Measurements from ENCODE around the gene SSTR1.

The SSTR1 gene

GRCh38 chr14:38233218-38233617, 25.5 kb downstream of the SSTR1 start:
- DNase-seq (ENCODE audit: low read depth in 3 of 3, low spot score in 1 of 3), result no peak

- no peak for DNase-seq (ENCODE audit: low read depth in 3 of 3, low spot score in 1 of 3)
Measured at GRCh38 chr14:38238332-38238731, 30.6 kb downstream of the SSTR1 start.

- DNase-seq (ENCODE audit: low read depth in 3 of 3, low spot score in 1 of 3), result no peak
Measured at GRCh38 chr14:38238878-38239277, 31.2 kb downstream of the SSTR1 start.

GRCh38 chr14:38243696-38244240, 36.1 kb downstream of the SSTR1 start:
- DNase-seq (ENCODE audit: low read depth in 3 of 3, low spot score in 1 of 3), result no peak

GRCh38 chr14:38248321-38249028, 40.8 kb downstream of the SSTR1 start:
- DNase-seq (ENCODE audit: low read depth in 3 of 3, low spot score in 1 of 3), result no peak

GRCh38 chr14:38250331-38250730, 42.6 kb downstream of the SSTR1 start:
- no peak for DNase-seq (ENCODE audit: low read depth in 3 of 3, low spot score in 1 of 3)

- no peak for DNase-seq (ENCODE audit: low read depth in 3 of 3, low spot score in 1 of 3)
Measured at GRCh38 chr14:38252066-38252710, 44.5 kb downstream of the SSTR1 start.

- DNase-seq (ENCODE audit: low read depth in 3 of 3, low spot score in 1 of 3), result no peak
Measured at GRCh38 chr14:38253676-38254075, 46.0 kb downstream of the SSTR1 start.

GRCh38 chr14:38254571-38255407, 47.1 kb downstream of the SSTR1 start:
- DNase-seq (ENCODE audit: low read depth in 3 of 3, low spot score in 1 of 3), result no peak

- DNase-seq (ENCODE audit: low read depth in 3 of 3, low spot score in 1 of 3), result no peak
Measured at GRCh38 chr14:38255408-38255672, 47.6 kb downstream of the SSTR1 start.

- no peak for DNase-seq (ENCODE audit: low read depth in 3 of 3, low spot score in 1 of 3)
Measured at GRCh38 chr14:38255673-38256532, 48.2 kb downstream of the SSTR1 start, which contains the start of gene CLEC14A. TSS of gene CLEC14A (minus strand) at chr14:38256093. CDS start at chr14:38256022, 71 bp downstream.

GRCh38 chr14:38256533-38256840, 48.8 kb downstream of the SSTR1 start:
- no peak for DNase-seq (ENCODE audit: low read depth in 3 of 3, low spot score in 1 of 3)

GRCh38 chr14:38257507-38257906, 49.8 kb downstream of the SSTR1 start:
- DNase-seq (ENCODE audit: low read depth in 3 of 3, low spot score in 1 of 3), result no peak

- no peak for DNase-seq (ENCODE audit: low read depth in 3 of 3, low spot score in 1 of 3)
Measured at GRCh38 chr14:38261620-38262019, 53.9 kb downstream of the SSTR1 start.
